ENCODE results near the gene NLRP11.

- TF ChIP-seq CTCF (IDR thresholded peaks at IDR 0.05) (no peak), ZFX (IDR thresholded peaks at IDR 0.05; ENCODE audit: borderline replicate concordance) (no peak)
Measured at GRCh38 chr19:55802281-55802680, 29.5 kb downstream of the NLRP11 start.
